GM15510 (cell line): ENCODE results near the gene RAB9A.

Source experiments
- POLR2A ChIP-seq: IDR thresholded peaks from 3 replicates; pipeline ENCODE4 v1.6.1; 2011; ENCODE audit warnings: borderline replicate concordance; ENCODE audit not compliant: insufficient read length; ENCODE audit errors: extremely low read depth

The RAB9A gene

GRCh38 chrX:13752646-13753045 is 63.7 kb downstream of the RAB9A start:
- TF ChIP-seq POLR2A, result no peak

DNA sequence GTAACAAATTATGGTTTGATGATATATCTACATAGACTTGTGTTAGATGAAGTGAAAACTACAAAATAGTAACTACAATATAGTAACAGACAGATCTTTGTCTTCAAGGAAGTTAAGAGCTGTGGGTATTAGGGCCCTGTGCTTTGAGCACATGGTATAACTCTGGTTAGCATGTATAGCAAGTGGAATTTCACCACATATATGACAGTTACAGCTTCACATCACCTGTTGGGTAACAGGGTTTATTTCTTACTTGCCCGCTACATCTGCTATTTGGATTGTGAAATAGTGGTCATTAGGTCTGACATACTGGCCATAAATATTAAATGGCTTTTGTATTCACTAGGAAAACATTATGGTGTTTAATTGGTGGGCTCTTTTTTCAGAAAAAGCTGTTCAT is 65.8 kb downstream of the RAB9A start:
- no peak for TF ChIP-seq POLR2A

DNA sequence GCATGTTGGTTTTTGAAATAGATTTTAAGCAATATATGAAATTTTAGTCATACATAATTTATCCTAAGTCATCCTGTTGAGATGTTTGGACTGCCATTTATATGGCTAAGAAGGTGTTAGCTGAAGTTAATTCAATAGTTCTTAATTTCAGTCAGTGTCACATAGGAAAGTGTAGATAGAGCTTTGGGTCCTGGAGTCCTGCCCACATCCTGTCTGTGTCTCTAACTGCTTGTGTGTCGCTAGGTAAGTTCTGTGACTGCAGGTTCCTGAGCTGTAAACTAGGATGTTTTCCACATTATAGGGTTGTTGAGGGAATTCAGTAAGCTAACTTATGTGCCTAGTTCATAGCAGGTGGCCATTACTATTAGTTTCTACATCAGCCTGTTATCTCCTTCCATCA is 66.3 kb downstream of the RAB9A start:
- no peak for TF ChIP-seq POLR2A

DNA sequence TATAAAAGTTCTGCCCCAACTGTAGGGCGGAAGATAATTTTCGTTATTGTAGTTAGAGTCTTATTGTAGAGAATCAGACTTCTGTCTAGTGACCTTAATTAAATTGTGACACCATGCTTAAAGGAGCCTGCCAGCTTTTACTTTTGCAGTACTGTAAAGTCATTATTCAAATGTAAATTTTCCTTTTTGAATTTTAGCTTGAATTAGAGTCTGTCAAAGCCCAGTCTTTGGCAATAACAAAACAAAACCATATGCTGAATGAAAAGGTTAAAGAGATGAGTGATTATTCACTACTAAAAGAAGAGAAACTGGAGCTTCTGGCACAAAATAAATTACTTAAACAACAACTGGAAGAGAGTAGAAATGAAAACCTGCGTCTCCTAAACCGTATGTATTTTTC is 67.5 kb downstream of the RAB9A start:
- no peak for TF ChIP-seq POLR2A

DNA sequence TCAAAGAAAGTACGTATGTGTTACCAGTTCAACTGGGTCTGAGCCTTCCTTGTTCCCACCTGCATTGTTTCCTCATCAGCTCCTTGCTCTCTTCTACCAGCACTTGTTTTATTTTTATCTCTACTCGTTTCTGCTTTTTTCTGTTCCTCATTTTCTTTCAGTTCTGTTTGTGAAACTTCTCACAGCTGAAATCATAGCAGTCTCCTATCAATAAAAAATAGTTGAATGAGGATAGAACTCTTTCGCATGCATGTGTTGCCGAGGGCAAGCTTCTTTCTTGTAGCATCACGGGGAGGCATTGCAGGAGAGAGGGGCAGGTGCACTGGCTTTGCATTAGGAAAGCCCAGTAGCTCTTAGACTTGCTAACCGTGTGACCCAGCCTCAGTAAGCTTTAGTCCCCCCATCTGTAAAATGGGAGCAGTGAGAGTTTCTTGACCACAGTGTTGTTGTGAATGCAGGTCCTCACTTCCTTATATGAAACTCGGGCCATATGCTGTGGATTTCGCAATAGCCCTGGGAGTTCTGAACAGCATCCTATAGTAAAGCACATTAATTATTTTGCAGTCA is 70.3 kb downstream of the RAB9A start:
- no peak for TF ChIP-seq POLR2A
